ENCODE measurements around the gene TRIM56. TPM values are rescaled to one million over a fixed set of nuclear protein-coding genes. Genes with fewer than 3 reads are reported as not detected.
"Not testable (repeated sequence)": the region's sequence is repeated elsewhere in the genome, so short reads cannot be mapped to it uniquely, and the experiment has no call there.

TRIM56 gene
- polyA plus RNA-seq, 2 donors: 6.2 to 13.5 TPM

- H3K36me3 ChIP-seq (ENCODE audit: control insufficient read depth in 2 of 2, insufficient read depth in 2 of 2, low read length in 1 of 2): no peaks in the 10 kb centered on the region
- H3K4me1 ChIP-seq (ENCODE audit: control insufficient read depth in 2 of 2, insufficient read depth in 2 of 2, low read length in 1 of 2): peaks cover 2 to 16% of the 10 kb centered on the region in 2 donors
- no peaks in the 10 kb centered on the region for H3K27me3 ChIP-seq (ENCODE audit: control insufficient read depth in 1 of 2, insufficient read depth in 2 of 2, low read length in 2 of 2)
- no peaks in the 10 kb centered on the region for H3K9me3 ChIP-seq (ENCODE audit: control insufficient read depth in 2 of 2, insufficient read depth in 1 of 2, low read depth in 1 of 2, low read length in 1 of 2)
- 31 to 35% methylated on average over 16 of the region's 16 CpGs for WGBS, 2 donors
- no peak overlapping the region for H3K4me3 ChIP-seq (ENCODE audit: low read depth in 1 of 2, low read length in 2 of 2)
- H3K27ac ChIP-seq (ENCODE audit: low read depth in 2 of 2, low read length in 1 of 2): peak overlapping the region in 1 of 2 donors; percentile 24
Observed at GRCh38 chr7:101108330-101108857, 23.1 kb downstream of the TRIM56 start.

DNA sequence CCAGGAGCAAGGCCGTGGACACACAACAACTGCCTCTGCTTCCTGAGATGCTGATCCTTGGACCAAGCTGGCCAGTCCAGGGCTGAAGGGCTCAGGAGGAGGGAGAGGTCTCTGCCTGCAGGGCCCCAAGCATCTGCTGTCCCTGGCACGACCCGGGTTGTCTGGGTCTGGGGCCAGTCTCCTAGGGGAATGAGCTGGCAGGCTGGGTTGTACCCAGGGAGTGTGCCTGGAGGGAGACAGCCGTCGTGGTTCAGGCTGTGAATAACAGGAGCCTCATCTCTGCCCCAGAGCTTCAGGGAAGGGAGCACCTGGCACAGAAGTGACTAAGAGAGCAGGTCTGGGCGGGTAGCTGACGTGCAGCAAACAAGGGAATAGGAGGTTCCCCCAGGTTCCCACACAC, 23.7 kb downstream of the TRIM56 start:
- no peaks in the 10 kb centered on the region for H3K27me3 ChIP-seq (ENCODE audit: control insufficient read depth in 1 of 2, insufficient read depth in 2 of 2, low read length in 2 of 2)
- H3K36me3 ChIP-seq (ENCODE audit: control insufficient read depth in 2 of 2, insufficient read depth in 2 of 2, low read length in 1 of 2): no peaks in the 10 kb centered on the region
- WGBS, 2 donors: 39 to 53% methylated on average over 7 of the region's 7 CpGs
- H3K4me1 ChIP-seq (ENCODE audit: control insufficient read depth in 2 of 2, insufficient read depth in 2 of 2, low read length in 1 of 2): peaks cover 2 to 16% of the 10 kb centered on the region in 2 donors
- peak overlapping the region in 1 of 2 donors; percentile 70 for H3K27ac ChIP-seq (ENCODE audit: low read depth in 2 of 2, low read length in 1 of 2)
- H3K9me3 ChIP-seq (ENCODE audit: control insufficient read depth in 2 of 2, insufficient read depth in 1 of 2, low read depth in 1 of 2, low read length in 1 of 2): no peaks in the 10 kb centered on the region
- no peak overlapping the region for H3K4me3 ChIP-seq (ENCODE audit: low read depth in 1 of 2, low read length in 2 of 2)

DNA sequence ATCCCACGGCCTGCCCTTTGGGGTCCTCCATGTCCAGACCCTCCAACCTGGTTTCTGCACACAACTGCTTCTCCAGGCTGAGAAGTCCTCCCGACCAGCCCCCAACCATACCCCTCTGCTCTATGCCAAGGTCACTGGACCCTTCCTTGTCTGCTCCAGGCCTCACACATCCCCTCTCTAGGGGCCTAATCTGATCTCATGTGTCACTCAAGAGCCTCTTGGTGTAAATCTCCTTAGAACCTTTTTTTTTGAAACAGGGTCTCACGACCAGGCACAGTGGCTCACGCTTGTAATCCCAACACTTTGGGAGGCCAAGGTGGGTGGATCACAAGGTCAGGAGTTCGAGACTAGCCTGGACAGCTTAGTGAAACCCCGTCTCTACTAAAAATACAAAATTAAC, 24.1 kb downstream of the TRIM56 start:
- H3K27ac ChIP-seq (ENCODE audit: low read depth in 2 of 2, low read length in 1 of 2): peak overlapping the region in 1 of 2 donors; percentile 70

GRCh38 chr7:101111261-101111660, 26.0 kb downstream of the TRIM56 start:
- Histone ChIP-seq H3K4me3 (ENCODE audit: low read depth in 1 of 2, low read length in 2 of 2) (no peak overlapping the region), H3K36me3 (ENCODE audit: control insufficient read depth in 2 of 2, insufficient read depth in 2 of 2, low read length in 1 of 2) (no peaks in the 10 kb centered on the region), H3K9me3 (ENCODE audit: control insufficient read depth in 2 of 2, insufficient read depth in 1 of 2, low read depth in 1 of 2, low read length in 1 of 2) (no peaks in the 10 kb centered on the region), H3K27ac (ENCODE audit: low read depth in 2 of 2, low read length in 1 of 2) (peak overlapping the region in 1 of 2 donors; percentile 17), H3K27me3 (ENCODE audit: control insufficient read depth in 1 of 2, insufficient read depth in 2 of 2, low read length in 2 of 2) (no peaks in the 10 kb centered on the region), H3K4me1 (ENCODE audit: control insufficient read depth in 2 of 2, insufficient read depth in 2 of 2, low read length in 1 of 2) (peaks cover 2 to 16% of the 10 kb centered on the region in 2 donors)
- WGBS, 2 donors: 82 to 86% methylated on average over 5 of the region's 5 CpGs

More for the DNA sequence above, 24.1 kb downstream of the TRIM56 start:
- Histone ChIP-seq H3K4me3 (ENCODE audit: low read depth in 1 of 2, low read length in 2 of 2) (no peak overlapping the region), H3K27me3 (ENCODE audit: control insufficient read depth in 1 of 2, insufficient read depth in 2 of 2, low read length in 2 of 2) (no peaks in the 10 kb centered on the region), H3K36me3 (ENCODE audit: control insufficient read depth in 2 of 2, insufficient read depth in 2 of 2, low read length in 1 of 2) (no peaks in the 10 kb centered on the region), H3K9me3 (ENCODE audit: control insufficient read depth in 2 of 2, insufficient read depth in 1 of 2, low read depth in 1 of 2, low read length in 1 of 2) (no peaks in the 10 kb centered on the region), H3K4me1 (ENCODE audit: control insufficient read depth in 2 of 2, insufficient read depth in 2 of 2, low read length in 1 of 2) (peaks cover 2 to 16% of the 10 kb centered on the region in 2 donors)
- 63 to 80% methylated on average over 6 of the region's 6 CpGs for WGBS, 2 donors

GRCh38 chr7:101112233-101112632, 27.0 kb downstream of the TRIM56 start:
- no peak overlapping the region for H3K4me3 ChIP-seq (ENCODE audit: low read depth in 1 of 2, low read length in 2 of 2)
- H3K27me3 ChIP-seq (ENCODE audit: control insufficient read depth in 1 of 2, insufficient read depth in 2 of 2, low read length in 2 of 2): no peaks in the 10 kb centered on the region
- WGBS, 2 donors: 73 to 75% methylated on average over 11 of the region's 11 CpGs
- peaks cover 2 to 19% of the 10 kb centered on the region in 2 donors for H3K4me1 ChIP-seq (ENCODE audit: control insufficient read depth in 2 of 2, insufficient read depth in 2 of 2, low read length in 1 of 2)
- peak overlapping the region; percentile 17 to 36 for H3K27ac ChIP-seq (ENCODE audit: low read depth in 2 of 2, low read length in 1 of 2)
- H3K36me3 ChIP-seq (ENCODE audit: control insufficient read depth in 2 of 2, insufficient read depth in 2 of 2, low read length in 1 of 2): no peaks in the 10 kb centered on the region
- H3K9me3 ChIP-seq (ENCODE audit: control insufficient read depth in 2 of 2, insufficient read depth in 1 of 2, low read depth in 1 of 2, low read length in 1 of 2): no peaks in the 10 kb centered on the region

DNA sequence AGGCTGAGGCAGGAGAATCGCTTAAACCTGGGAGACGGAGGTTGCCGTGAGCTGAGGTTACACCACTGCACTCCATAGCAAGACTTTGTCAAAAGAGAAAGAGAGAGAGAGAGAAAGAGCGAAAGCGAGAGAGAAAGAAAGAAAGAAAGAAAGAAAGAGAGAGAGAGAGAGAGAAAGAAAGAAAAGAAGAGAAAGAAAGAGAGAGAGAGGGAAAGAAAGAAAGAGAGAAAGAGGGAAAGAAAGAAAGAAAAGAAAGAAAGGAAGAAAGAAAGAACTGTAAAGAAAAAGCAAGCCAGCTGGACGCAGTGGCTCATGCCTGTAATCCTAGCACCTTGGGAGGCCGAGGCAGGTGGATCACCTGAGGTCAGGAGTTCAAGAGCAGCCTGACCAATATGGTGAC, 27.9 kb downstream of the TRIM56 start:
- not testable (repeated sequence) for H3K27ac ChIP-seq (ENCODE audit: low read depth in 2 of 2, low read length in 1 of 2); H3K36me3 ChIP-seq (ENCODE audit: control insufficient read depth in 2 of 2, insufficient read depth in 2 of 2, low read length in 1 of 2); H3K4me3 ChIP-seq (ENCODE audit: low read depth in 1 of 2, low read length in 2 of 2); H3K27me3 ChIP-seq (ENCODE audit: control insufficient read depth in 1 of 2, insufficient read depth in 2 of 2, low read length in 2 of 2); H3K9me3 ChIP-seq (ENCODE audit: control insufficient read depth in 2 of 2, insufficient read depth in 1 of 2, low read depth in 1 of 2, low read length in 1 of 2)
- 97% methylated on average over 7 of the region's 7 CpGs for WGBS, 2 donors
- peaks cover 2 to 16% of the 10 kb centered on the region in 2 donors for H3K4me1 ChIP-seq (ENCODE audit: control insufficient read depth in 2 of 2, insufficient read depth in 2 of 2, low read length in 1 of 2)

GRCh38 chr7:101113836-101114235, 28.6 kb downstream of the TRIM56 start:
- no peaks in the 10 kb centered on the region for H3K9me3 ChIP-seq (ENCODE audit: control insufficient read depth in 2 of 2, insufficient read depth in 1 of 2, low read depth in 1 of 2, low read length in 1 of 2)
- H3K27me3 ChIP-seq (ENCODE audit: control insufficient read depth in 1 of 2, insufficient read depth in 2 of 2, low read length in 2 of 2): no peaks in the 10 kb centered on the region
- H3K4me1 ChIP-seq (ENCODE audit: control insufficient read depth in 2 of 2, insufficient read depth in 2 of 2, low read length in 1 of 2): peaks cover 0 to 9% of the 10 kb centered on the region in 2 donors
- H3K27ac ChIP-seq (ENCODE audit: low read depth in 2 of 2, low read length in 1 of 2): no peak overlapping the region
- no peak overlapping the region for H3K4me3 ChIP-seq (ENCODE audit: low read depth in 1 of 2, low read length in 2 of 2)
- H3K36me3 ChIP-seq (ENCODE audit: control insufficient read depth in 2 of 2, insufficient read depth in 2 of 2, low read length in 1 of 2): no peaks in the 10 kb centered on the region
- WGBS, 2 donors: 77 to 81% methylated on average over 11 of the region's 11 CpGs

DNA sequence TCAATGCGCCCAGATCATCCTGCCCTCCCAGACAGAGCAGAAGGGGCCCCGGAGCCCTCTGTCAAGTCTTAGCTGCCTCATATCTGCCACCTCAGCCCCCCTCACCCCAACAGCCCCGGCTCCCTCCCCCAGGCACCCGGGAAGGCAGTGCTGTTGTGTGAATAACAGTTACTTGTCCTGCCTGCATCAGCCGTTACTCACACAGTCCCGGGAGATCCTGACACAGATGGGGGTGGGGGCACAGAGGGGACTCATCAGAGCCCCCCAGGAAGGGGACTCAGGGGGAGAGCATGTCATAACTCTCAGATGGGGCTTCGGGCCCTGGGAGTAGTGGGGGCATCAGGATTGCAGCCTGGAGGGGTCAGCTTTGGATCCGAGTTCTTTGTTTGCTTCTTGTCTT, 29.2 kb downstream of the TRIM56 start:
- H3K27me3 ChIP-seq (ENCODE audit: control insufficient read depth in 1 of 2, insufficient read depth in 2 of 2, low read length in 2 of 2): no peaks in the 10 kb centered on the region
- H3K9me3 ChIP-seq (ENCODE audit: control insufficient read depth in 2 of 2, insufficient read depth in 1 of 2, low read depth in 1 of 2, low read length in 1 of 2): no peaks in the 10 kb centered on the region
- H3K4me3 ChIP-seq (ENCODE audit: low read depth in 1 of 2, low read length in 2 of 2): no peak overlapping the region
- no peak overlapping the region for H3K27ac ChIP-seq (ENCODE audit: low read depth in 2 of 2, low read length in 1 of 2)
- 51 to 55% methylated on average over 6 to 8 of the region's 8 CpGs for WGBS, 2 donors
- H3K4me1 ChIP-seq (ENCODE audit: control insufficient read depth in 2 of 2, insufficient read depth in 2 of 2, low read length in 1 of 2): peaks cover 0 to 4% of the 10 kb centered on the region in 2 donors
- H3K36me3 ChIP-seq (ENCODE audit: control insufficient read depth in 2 of 2, insufficient read depth in 2 of 2, low read length in 1 of 2): no peaks in the 10 kb centered on the region

GRCh38 chr7:101115215-101115614, 29.9 kb downstream of the TRIM56 start:
- Histone ChIP-seq H3K27me3 (ENCODE audit: control insufficient read depth in 1 of 2, insufficient read depth in 2 of 2, low read length in 2 of 2) (no peaks in the 10 kb centered on the region), H3K4me1 (ENCODE audit: control insufficient read depth in 2 of 2, insufficient read depth in 2 of 2, low read length in 1 of 2) (peaks cover 0 to 4% of the 10 kb centered on the region in 2 donors), H3K9me3 (ENCODE audit: control insufficient read depth in 2 of 2, insufficient read depth in 1 of 2, low read depth in 1 of 2, low read length in 1 of 2) (no peaks in the 10 kb centered on the region), H3K36me3 (ENCODE audit: control insufficient read depth in 2 of 2, insufficient read depth in 2 of 2, low read length in 1 of 2) (no peaks in the 10 kb centered on the region), H3K27ac (ENCODE audit: low read depth in 2 of 2, low read length in 1 of 2) (no peak overlapping the region), H3K4me3 (ENCODE audit: low read depth in 1 of 2, low read length in 2 of 2) (no peak overlapping the region)
- 91 to 96% methylated on average over 3 of the region's 3 CpGs for WGBS, 2 donors

DNA sequence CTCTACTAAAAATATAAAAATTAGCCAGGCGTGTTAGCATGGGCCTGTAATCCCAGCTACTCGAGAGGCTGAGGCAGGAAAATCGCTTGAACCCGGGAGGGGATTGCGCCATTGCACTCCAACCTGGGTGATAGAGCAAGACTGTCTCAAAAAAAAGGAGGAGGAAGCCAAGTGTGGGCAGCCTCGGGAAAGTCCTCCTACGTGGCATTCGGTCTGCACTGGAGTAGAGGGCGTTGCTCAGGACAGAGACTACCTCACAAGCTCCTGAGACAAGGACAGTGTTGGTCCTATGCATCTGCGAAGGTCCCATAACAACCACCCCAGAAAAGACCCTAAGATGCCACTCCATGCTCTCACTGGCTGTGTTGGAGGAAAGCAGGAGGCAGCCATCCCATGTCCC, 31.6 kb downstream of the TRIM56 start:
- Histone ChIP-seq H3K27ac (ENCODE audit: low read depth in 2 of 2, low read length in 1 of 2) (no peak overlapping the region), H3K27me3 (ENCODE audit: control insufficient read depth in 1 of 2, insufficient read depth in 2 of 2, low read length in 2 of 2) (no peaks in the 10 kb centered on the region), H3K36me3 (ENCODE audit: control insufficient read depth in 2 of 2, insufficient read depth in 2 of 2, low read length in 1 of 2) (no peaks in the 10 kb centered on the region), H3K4me3 (ENCODE audit: low read depth in 1 of 2, low read length in 2 of 2) (no peak overlapping the region), H3K4me1 (ENCODE audit: control insufficient read depth in 2 of 2, insufficient read depth in 2 of 2, low read length in 1 of 2) (peaks cover 0 to 4% of the 10 kb centered on the region in 2 donors), H3K9me3 (ENCODE audit: control insufficient read depth in 2 of 2, insufficient read depth in 1 of 2, low read depth in 1 of 2, low read length in 1 of 2) (no peaks in the 10 kb centered on the region)
- 81 to 85% methylated on average over 10 of the region's 10 CpGs for WGBS, 2 donors

Data from esophagus (tissue), 2 donors.